Inflammatory macrophage treated with lipopolysaccharide for 1 hour (primary cell): ENCODE data around the gene MSH6.

Source experiments
- DNase-seq, 2 donors: peaks; one replicate each; pipeline ENCODE4 v3.0.0-alpha.2; 2020 to 2022

MSH6 gene

GRCh38 chr2:47782671-47783485 lies at the start of gene MSH6:
TSS of gene MSH6 (plus strand) at chr2:47783145. CDS start at chr2:47783234, 89 bp downstream.
- DNase-seq, result peak; percentile 85 to 89

- no peak for DNase-seq
Measured at GRCh38 chr2:47735136-47735869, 47.6 kb upstream of the MSH6 start.

- no peak for DNase-seq
Measured at GRCh38 chr2:47735912-47736311, 47.0 kb upstream of the MSH6 start.

GRCh38 chr2:47737191-47737975 lies 45.6 kb upstream of the MSH6 start:
- DNase-seq, result no peak

- DNase-seq, result no peak
Measured at GRCh38 chr2:47738331-47738730, 44.6 kb upstream of the MSH6 start.

GRCh38 chr2:47741101-47741500 lies 41.8 kb upstream of the MSH6 start:
- no peak for DNase-seq

GRCh38 chr2:47741637-47742036 lies 41.3 kb upstream of the MSH6 start:
- DNase-seq, result no peak

- DNase-seq, result no peak
Measured at GRCh38 chr2:47744074-47744473, 38.9 kb upstream of the MSH6 start.

GRCh38 chr2:47747878-47748277 lies 35.1 kb upstream of the MSH6 start:
- DNase-seq, result no peak

- no peak for DNase-seq
Measured at GRCh38 chr2:47751856-47752414, 31.0 kb upstream of the MSH6 start.

- DNase-seq, result no peak
Measured at GRCh38 chr2:47767497-47767844, 15.5 kb upstream of the MSH6 start.

- DNase-seq, result peak; percentile 3 to 73
Measured at GRCh38 chr2:47767880-47768609, 14.9 kb upstream of the MSH6 start.

- no peak for DNase-seq
Measured at GRCh38 chr2:47769318-47769717, 13.6 kb upstream of the MSH6 start.

- peak; percentile 62 to 75 for DNase-seq
Measured at GRCh38 chr2:47771211-47771610, 11.7 kb upstream of the MSH6 start.

GRCh38 chr2:47772343-47772742 lies 10.6 kb upstream of the MSH6 start:
- DNase-seq, result no peak

GRCh38 chr2:47774567-47774966 lies 8.4 kb upstream of the MSH6 start:
- DNase-seq, result no peak

GRCh38 chr2:47777277-47777937 lies 5.5 kb upstream of the MSH6 start:
- DNase-seq, result no peak

GRCh38 chr2:47778698-47779425 lies 4.1 kb upstream of the MSH6 start:
- no peak for DNase-seq

GRCh38 chr2:47779426-47779790 lies 3.5 kb upstream of the MSH6 start:
- no peak for DNase-seq

- DNase-seq, result no peak
Measured at GRCh38 chr2:47782381-47782670, 619 bp upstream of the MSH6 start.
